ENCODE data around the gene PABPC1L. TPM values are rescaled to one million over a fixed set of nuclear protein-coding genes. Genes with fewer than 3 reads are reported as not detected.

PABPC1L gene
- total RNA-seq, 4 donors from 2014 or later: 5.1 to 17.1 (median 10.3) TPM

- DNase-seq (ENCODE audit: low spot score) (peak; percentile 85), ATAC-seq (ENCODE audit: low FRiP score) (peak; percentile 92)
- TF ChIP-seq CTCF (IDR thresholded peaks at IDR 0.05): no peak
Measured at GRCh38 chr20:44960103-44960852, 50.4 kb downstream of the PABPC1L start, which contains the start of gene TOMM34. Gene TOMM34, minus strand, starts transcription at chr20:44960397. Its CDS starts 64 bp downstream, at chr20:44960333.

- DNase-seq (ENCODE audit: low spot score) (no peak), ATAC-seq (ENCODE audit: low FRiP score) (no peak)
- TF ChIP-seq CTCF (IDR thresholded peaks at IDR 0.05): no peak
Measured at GRCh38 chr20:44961011-44961869, 51.4 kb downstream of the PABPC1L start.

- DNase-seq (ENCODE audit: low spot score): no peak
- no peak for ATAC-seq (ENCODE audit: low FRiP score)
- no peak for TF ChIP-seq CTCF (IDR thresholded peaks at IDR 0.05)
Measured at GRCh38 chr20:44961870-44962267, 52.0 kb downstream of the PABPC1L start.

GRCh38 chr20:44962483-44962882 lies 52.6 kb downstream of the PABPC1L start:
- no peak for TF ChIP-seq CTCF (IDR thresholded peaks at IDR 0.05)
- DNase-seq (ENCODE audit: low spot score) (no peak), ATAC-seq (ENCODE audit: low FRiP score) (no peak)

- TF ChIP-seq CTCF (IDR thresholded peaks at IDR 0.05): no peak
- no peak for ATAC-seq (ENCODE audit: low FRiP score)
- DNase-seq (ENCODE audit: low spot score): no peak
Measured at GRCh38 chr20:44963325-44964215, 53.7 kb downstream of the PABPC1L start.

GRCh38 chr20:44965651-44966029 lies 55.8 kb downstream of the PABPC1L start:
- no peak for DNase-seq (ENCODE audit: low spot score)
- TF ChIP-seq CTCF (IDR thresholded peaks at IDR 0.05): no peak
- ATAC-seq (ENCODE audit: low FRiP score): no peak
